ENCODE measurements around the gene RPTOR.

DNA sequence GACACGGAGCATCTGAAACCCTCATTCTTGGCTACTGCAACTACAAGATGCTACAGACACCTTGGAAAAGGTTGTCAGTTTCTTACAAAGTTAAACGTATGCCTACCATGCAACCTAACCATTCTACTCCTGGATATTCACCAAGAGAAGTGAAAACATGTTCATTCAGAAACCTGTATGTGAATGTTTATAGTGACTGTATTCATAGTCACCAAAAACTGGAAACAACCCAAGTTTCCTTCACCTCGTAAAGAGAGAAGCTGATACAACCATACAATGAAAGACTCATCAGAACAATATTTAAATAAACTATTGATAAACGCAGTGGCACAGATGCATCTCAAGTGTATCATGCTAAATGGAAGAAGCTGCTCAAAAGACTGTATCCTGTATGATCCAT, 391.6 kb downstream of the RPTOR start:
- no peak for TF ChIP-seq CTCF (IDR thresholded peaks at IDR 0.05)
- TF ChIP-seq, protein P1, sequence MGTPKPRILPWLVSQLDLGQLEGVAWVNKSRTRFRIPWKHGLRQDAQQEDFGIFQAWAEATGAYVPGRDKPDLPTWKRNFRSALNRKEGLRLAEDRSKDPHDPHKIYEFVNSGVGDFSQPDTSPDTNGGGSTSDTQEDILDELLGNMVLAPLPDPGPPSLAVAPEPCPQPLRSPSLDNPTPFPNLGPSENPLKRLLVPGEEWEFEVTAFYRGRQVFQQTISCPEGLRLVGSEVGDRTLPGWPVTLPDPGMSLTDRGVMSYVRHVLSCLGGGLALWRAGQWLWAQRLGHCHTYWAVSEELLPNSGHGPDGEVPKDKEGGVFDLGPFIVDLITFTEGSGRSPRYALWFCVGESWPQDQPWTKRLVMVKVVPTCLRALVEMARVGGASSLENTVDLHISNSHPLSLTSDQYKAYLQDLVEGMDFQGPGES (IDR thresholded peaks at IDR 0.05; ENCODE audit: low read depth, low read length) = no peak
- no peak for TF ChIP-seq SMC3 (IDR thresholded peaks at IDR 0.05; ENCODE audit: low read depth, low read length)
